Left renal cortex interstitium (tissue), 4 donors: ENCODE data around the gene GRAP2. TPM values are rescaled to one million over a fixed set of nuclear protein-coding genes. Genes with fewer than 3 reads are reported as not detected.
"Not testable (repeated sequence)": the region's sequence is repeated elsewhere in the genome, so short reads cannot be mapped to it uniquely, and the experiment has no call there.

Experiments
- DNase-seq, 4 donors: peaks; one replicate each; pipeline ENCODE4 v3.0.0-alpha.2; 2013; ENCODE audit warnings: low read depth in 4 of 4, low spot score in 2 of 4, missing footprints in 1 of 4
- polyA plus RNA-seq, 4 donors: library from polyadenylated mRNA; unstranded; fragments of 120-200 nt; gene quantifications; one replicate each; pipeline ENCODE4 v1.2.1, GENCODE V29; 2013; ENCODE audit not compliant: insufficient read length in 4 of 4

The GRAP2 gene
- polyA plus RNA-seq, 4 donors, result 0.76 to 1.3 (median 1.2) TPM

- no peak for DNase-seq
These were observed 4.4 kb upstream of the GRAP2 start for GRCh38 chr22:39896313-39896996.

GRCh38 chr22:39897841-39898240 is 3.0 kb upstream of the GRAP2 start:
- no peak for DNase-seq

GRCh38 chr22:39898997-39899396 is 1.9 kb upstream of the GRAP2 start:
- no peak for DNase-seq

DNA sequence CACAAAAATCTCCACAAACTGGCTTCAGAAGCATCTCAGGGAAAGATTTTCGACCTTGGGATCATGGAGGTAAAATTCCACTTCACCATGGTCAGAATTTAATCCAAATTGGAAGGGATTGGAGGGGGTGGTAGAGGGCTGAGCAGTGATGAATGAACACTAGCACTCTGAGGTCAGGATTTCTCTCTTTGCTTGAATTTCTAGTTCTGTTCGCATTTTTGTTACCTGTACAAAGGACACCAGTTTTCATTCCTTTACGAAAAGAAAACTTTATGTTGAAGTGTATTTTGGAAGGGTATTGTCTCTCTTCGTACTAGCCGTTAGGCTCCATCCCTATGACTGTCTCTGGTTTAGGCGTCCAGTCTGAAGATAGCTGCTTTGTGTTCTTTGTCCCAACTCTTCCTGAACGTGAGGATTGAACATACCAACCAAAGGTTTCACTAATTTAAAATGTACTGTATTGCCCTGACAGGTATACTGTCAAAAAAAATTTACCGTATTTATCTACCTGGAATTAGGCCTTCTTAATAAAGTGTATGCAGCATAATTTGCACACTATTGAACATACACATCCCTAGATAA is 772 bp downstream of the GRAP2 start:
- no peak for DNase-seq

DNA sequence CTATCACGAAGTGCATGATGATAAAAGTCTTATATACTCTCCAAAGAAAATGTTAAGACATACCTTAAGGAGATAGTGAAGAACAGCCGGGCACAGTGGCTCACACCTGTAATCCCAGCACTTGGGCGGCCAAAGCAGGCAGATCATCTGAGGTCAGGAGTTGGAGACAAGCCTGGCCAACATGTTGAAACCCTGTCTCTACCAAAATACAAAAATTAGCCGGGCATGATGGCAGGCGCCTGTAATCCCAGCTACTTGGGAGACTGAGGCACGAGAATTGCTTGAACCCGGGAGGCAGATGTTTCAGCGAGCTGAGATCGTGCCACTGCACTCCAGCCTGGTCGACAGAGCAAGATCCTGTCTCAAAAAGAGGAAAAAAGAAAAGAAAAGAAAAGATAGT is 3.1 kb downstream of the GRAP2 start:
- not testable (repeated sequence) for DNase-seq

- no peak for DNase-seq
These were observed 4.0 kb downstream of the GRAP2 start for GRCh38 chr22:39904862-39905261.

GRCh38 chr22:39905687-39906086 is 4.8 kb downstream of the GRAP2 start:
- no peak for DNase-seq

DNA sequence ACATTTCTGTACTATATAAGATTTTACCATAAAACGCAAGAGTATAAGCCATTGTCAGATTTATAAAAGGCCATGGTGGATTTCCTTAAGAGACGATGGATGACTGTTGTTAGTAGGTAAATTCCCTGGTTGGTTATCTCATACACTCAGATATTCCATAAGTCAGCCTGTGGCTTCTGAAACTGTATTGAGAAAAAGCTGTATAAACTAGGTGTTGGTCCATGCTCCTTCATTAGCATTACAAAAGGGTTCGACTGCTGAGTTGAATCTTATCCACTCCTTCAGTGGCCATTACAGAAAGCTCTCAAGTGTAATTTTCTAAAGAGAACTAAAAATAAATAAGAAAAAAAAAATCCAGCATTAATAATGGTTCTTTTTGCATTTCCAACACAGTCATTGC is 5.3 kb downstream of the GRAP2 start:
- no peak for DNase-seq

DNA sequence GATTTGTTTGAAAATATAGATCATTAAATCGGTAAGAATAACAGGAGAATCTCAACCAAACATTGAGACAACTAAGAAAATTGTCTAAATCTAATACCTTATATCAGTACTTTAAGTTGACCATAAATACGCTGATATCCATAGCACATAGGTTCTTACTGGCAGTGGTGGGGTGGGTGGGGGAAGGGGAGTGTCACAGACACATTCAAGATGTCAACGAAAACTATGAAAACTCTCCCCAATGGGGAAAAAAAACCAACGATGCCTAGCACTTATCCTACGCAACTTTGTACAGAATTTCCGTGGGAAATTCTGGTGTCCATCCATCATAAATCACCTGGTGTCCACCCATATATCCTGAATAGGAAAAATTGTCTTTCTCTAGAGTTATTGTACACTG is 6.2 kb downstream of the GRAP2 start:
- DNase-seq, result no peak

- no peak for DNase-seq
These were observed 6.8 kb downstream of the GRAP2 start for GRCh38 chr22:39907605-39908097.

DNA sequence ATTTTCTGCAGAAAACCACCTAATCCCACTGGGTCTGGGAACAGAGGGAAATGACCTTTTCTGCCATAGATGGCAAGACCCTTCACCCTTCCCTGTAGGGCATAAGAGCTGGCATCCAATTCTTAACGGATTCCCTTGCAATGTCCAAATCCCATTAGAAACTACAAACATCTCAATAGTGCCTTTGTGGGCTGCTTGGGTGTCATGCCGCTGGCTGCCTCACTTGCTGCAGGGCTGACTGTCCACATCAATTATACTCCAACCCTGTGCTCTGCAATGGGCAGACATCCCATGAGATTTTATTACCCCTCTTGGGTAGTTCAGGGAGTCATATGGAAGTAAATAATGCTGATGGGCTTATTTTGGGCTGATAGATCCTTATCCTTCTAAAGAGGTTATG is 7.3 kb downstream of the GRAP2 start:
- DNase-seq, result no peak

DNA sequence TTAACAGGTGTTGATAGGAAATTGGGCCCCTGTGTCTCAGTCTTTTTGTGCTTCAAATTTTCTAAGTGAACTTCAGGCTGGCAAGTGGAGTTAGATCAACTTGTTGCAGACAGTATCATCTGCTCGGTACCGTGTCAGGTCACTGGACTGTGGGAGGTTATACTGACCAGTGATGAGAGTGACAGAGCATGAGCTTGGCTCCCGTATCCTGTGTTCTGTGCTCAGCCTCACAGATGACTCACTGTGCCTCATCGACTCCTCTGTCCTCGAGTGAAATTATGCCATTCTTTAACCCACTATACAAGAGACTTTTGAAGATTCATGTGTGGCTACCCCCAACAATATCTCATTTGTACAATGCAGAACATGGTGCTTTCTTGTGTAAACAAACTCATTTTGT is 7.9 kb downstream of the GRAP2 start:
- no peak for DNase-seq

DNA sequence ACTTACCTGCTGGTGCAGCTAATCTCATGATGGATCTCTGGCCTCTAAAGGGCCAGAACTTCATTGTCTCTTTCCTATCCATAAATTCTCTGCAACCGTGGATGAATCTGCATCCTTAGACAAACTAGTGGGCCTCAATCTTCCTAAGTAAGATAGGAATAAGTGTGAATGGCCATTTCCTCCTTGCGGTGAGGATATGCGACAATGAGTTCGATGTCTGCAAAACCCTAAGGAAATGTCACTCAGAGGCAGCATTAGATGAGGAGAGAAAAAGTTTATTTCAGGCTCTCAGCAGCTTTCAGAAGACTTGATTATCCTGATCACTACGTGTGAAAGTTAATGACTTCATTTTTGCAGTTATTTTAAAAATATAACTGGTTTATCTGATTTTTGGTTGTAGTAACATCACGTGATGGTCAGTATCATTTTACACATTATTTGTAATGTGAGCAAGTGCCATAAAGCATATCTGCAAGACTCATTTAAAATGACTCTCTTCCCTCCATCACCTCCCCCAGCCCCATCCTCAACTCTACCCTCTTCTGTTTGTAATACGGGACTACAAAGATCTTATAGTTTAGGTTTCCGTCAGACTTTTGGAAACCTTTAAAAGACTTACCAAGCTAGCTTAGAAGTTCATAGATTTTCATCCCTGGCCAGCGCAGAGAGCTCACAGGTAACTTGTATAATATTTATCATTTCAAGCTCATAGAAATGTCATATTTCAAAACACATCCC is 10.2 kb downstream of the GRAP2 start:
- DNase-seq, result no peak

- DNase-seq, result no peak
These were observed 12.4 kb downstream of the GRAP2 start for GRCh38 chr22:39913321-39913720.

DNA sequence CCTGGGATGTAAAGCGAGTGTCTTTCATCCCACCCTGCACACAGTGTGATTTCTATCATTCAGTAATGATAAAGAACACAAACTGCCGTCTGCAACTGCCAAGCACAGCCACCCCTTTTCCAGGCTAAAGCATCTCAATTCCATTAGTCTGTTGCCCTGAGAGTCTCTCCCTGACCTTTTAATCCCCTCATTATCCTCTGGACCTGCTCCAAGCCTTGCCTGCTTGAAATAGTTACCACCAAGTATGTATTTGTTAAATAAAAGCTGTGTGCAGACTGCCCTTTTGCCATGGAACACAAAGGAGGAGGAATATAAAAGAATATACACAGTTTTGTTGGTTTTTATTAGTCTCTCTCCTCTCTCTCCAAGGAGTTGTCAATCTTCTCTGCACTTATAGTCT is 13.0 kb downstream of the GRAP2 start:
- no peak for DNase-seq

- no peak for DNase-seq
These were observed 13.7 kb downstream of the GRAP2 start for GRCh38 chr22:39914584-39914983.

- DNase-seq, result no peak
These were observed 14.4 kb downstream of the GRAP2 start for GRCh38 chr22:39915295-39915726.

GRCh38 chr22:39916496-39916895 is 15.6 kb downstream of the GRAP2 start:
- DNase-seq, result no peak

DNA sequence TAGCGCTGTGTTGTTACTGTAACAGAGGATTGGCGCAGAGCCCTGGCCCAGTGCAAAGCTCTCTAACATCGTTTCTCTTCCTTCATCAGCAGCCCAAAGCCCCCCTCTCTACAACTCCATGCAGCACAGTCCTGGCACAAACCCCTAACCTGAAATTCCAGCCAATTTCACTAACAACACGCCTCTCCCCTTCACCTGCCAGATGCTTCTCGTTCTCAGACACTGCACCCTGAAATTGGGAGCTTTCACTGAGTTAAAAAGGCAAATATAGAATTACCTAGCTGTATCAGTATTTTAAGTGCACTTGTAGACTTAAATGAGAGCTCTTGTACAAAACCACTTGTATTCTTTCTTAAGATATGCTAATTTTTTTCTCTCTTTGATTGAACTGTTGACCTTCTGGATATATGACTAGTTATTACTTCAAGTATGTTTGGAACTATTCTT is 16.3 kb downstream of the GRAP2 start:
- DNase-seq, result no peak

GRCh38 chr22:39917776-39918495 is 17.1 kb downstream of the GRAP2 start:
- DNase-seq, result no peak

- no peak for DNase-seq
These were observed 19.4 kb downstream of the GRAP2 start for GRCh38 chr22:39920134-39920743.
